Adrenal gland (tissue), 19 donors: Measurements from ENCODE around the gene SLC6A12. TPM values are rescaled to one million over a fixed set of nuclear protein-coding genes. Genes with fewer than 3 reads are reported as not detected.
A peak's percentile ranks its signal among the peaks of the same experiment; 100 is the strongest.

ENCODE experiments used
- DNase-seq, 7 donors: peaks; one replicate each; pipeline ENCODE4 v3.0.0-alpha.2; 2019 to 2020
- H3K27ac ChIP-seq, 5 donors: fragments of 200-600 bp; sonication (generic) in 4 of 5; 1 replicate in 3 of 5; 2 replicates in 2 of 5; pipeline versions ENCODE4 v1.5.1 to v1.8.0; 2016 to 2020; ENCODE audit warnings: mild to moderate bottlenecking in 1 of 5
- H3K27me3 ChIP-seq: fragments of 200-600 bp; 2 replicates; pipeline ENCODE4 v1.8.0; 2021
- H3K36me3 ChIP-seq, 2 donors: fragments of 200-600 bp; replicated peaks in 1 of 2; 1 replicate in 1 of 2; 2 replicates in 1 of 2; pipeline versions ENCODE4 v1.5.1 to v1.8.0; 2018 to 2022
- H3K4me1 ChIP-seq, 2 donors: fragments of 200-600 bp; replicated peaks in 1 of 2; 1 replicate in 1 of 2; 2 replicates in 1 of 2; pipeline versions ENCODE4 v1.5.1 to v1.8.0; 2018 to 2021
- H3K4me3 ChIP-seq, 4 donors: fragments of 200-600 bp; sonication (generic) in 3 of 4; one replicate each; pipeline ENCODE4 v1.5.1; 2016 to 2018
- H3K9me3 ChIP-seq, 3 donors: fragments of 200-600 bp; sonication (generic) in 1 of 3; replicated peaks in 1 of 3; 1 replicate in 2 of 3; 2 replicates in 1 of 3; pipeline versions ENCODE4 v1.5.1 to v1.8.0; 2016 to 2021
- CTCF ChIP-seq, 6 experiments: fragments of 450-650 bp in 4 of 6; fragments of 200-600 bp in 2 of 6; sonication (generic) in 1 of 6; IDR thresholded peaks; 1 replicate in 5 of 6; 2 replicates in 1 of 6; pipeline versions ENCODE4 v1.5.1 to v1.8.0; 2016 to 2021; ENCODE audit warnings: antibody characterized with exemption in 6 of 6, mild to moderate bottlenecking in 2 of 6, moderate library complexity in 1 of 6
- POLR2A ChIP-seq, 2 donors: fragments of 450-650 bp; IDR thresholded peaks; one replicate each; pipeline ENCODE4 v1.6.1; 2017; ENCODE audit warnings: antibody characterized with exemption in 2 of 2, mild to moderate bottlenecking in 2 of 2, moderate library complexity in 1 of 2
- WGBS, 4 donors: extraction: QIAGEN DNeasy Blood & Tissue Kit in 2 of 4; methylation state at CpG; one replicate each; pipeline versions ENCODE4 v1.1.5 to v1.1.7; 2013 to 2017; 5-methylcytosine and 5-hydroxymethylcytosine counted together
- intact Hi-C, 2 donors: fragments of 100-400 bp; cut with DNase I; formaldehyde crosslinking; loops; one replicate each; pipeline versions ENCODE4 v1.14.1 to v1.15.0; 2022 to 2023
- long read RNA-seq, 10 donors: library from polyadenylated mRNA in 3 of 10; unstranded in 2 of 10; stranded (forward) in 1 of 10; transcript quantifications; one replicate each; pipeline ENCODE4 v2.0.0 and lab custom pipeline, GENCODE V29; 2021 to 2026
- polyA plus RNA-seq, 3 donors: library from polyadenylated mRNA; stranded (reverse); fragments of 200-250 nt in 2 of 3; fragments of 350-450 nt in 1 of 3; fragmentation: Illumina TruSeq in 1 of 3; extraction: RNeasy Lipid Tissue Mini Kit (QIAGEN cat#74804) in 1 of 3; gene quantifications; one replicate each; pipeline ENCODE4 v1.2.3, GENCODE V29; 2013 to 2014
- total RNA-seq, 9 donors: library from RNA; depleted of rRNA in 4 of 9; stranded (reverse); fragments of >200 nt in 4 of 9; fragments of 120-200 nt in 1 of 9; fragmentation: NEBNext Ultra II Directional in 1 of 9; extraction: Animal tissue kit (Norgen Biotek cat#: 25700) in 1 of 9; gene quantifications; one replicate each; pipeline versions ENCODE4 v1.1.0 to v1.2.4, GENCODE V29; 2013 to 2023
- donor health status: healthy with polysubstance abuse.
- donor health status: Bipolar disorder and iron deficiency.
- donor health status: DM: yes; HTN: yes; CAD: no.
- donor health status: DM: no; HTN: no; CAD: no.
- donor health status: DM: no; HTN: no; CAD: no.
- donor health status: DM: yes; HTN: yes; CAD: no.

SLC6A12 gene
- total RNA-seq (1 to 10 TPM in 6 of 9 donors, under 1 TPM in 3; 0.33 to 4.3 (median 1.5) TPM), polyA plus RNA-seq (1 to 10 TPM in 1 of 3 donors, under 1 TPM in 2; 0.35 to 2.6 (median 0.57) TPM)
- long read RNA-seq, donor 1: 0 reads
- long read RNA-seq, donor 2: 0 reads
- long read RNA-seq, donor 3: 0 reads
- long read RNA-seq, donor 4: 0 reads
- long read RNA-seq, donor 5, partial matches to known transcripts: 0 of 2 reads
- long read RNA-seq, donor 5, other reads (novel, unspliced or antisense): 2 of 2 reads
- long read RNA-seq, donor 6: 0 reads
- long read RNA-seq, donor 7: 0 reads
- long read RNA-seq, donor 8: 0 reads
- long read RNA-seq, donor 9: 0 reads
- long read RNA-seq, donor 10: 0 reads

GRCh38 chr12:214003-214741 is at the start of gene SLC6A12:
Gene SLC6A12 (minus strand): TSS chr12:214157. CDS start chr12:209986, 4,171 bp downstream.
- Histone ChIP-seq H3K27ac (no peak within 1 kb of the TSS), H3K27me3 (no peaks in the 10 kb centered on the region), H3K9me3 (no peaks in the 10 kb centered on the region), H3K4me1 (no peaks in the 10 kb centered on the region), H3K36me3 (no peaks in the 10 kb centered on the region), H3K4me3 (peak within 1 kb of the TSS in 1 of 4 donors; percentile 0)
- intact Hi-C loops: no loop called here
- peak in 2 of 7 donors; percentile 37 to 45 for DNase-seq
- no peak for TF ChIP-seq CTCF (IDR thresholded peaks at IDR 0.05)
- no peak for TF ChIP-seq POLR2A (IDR thresholded peaks at IDR 0.05)
- 39 to 47% (median 43%) methylated on average over 12 to 14 of the region's 14 CpGs for whole genome bisulfite sequencing, 4 donors

- intact Hi-C loops: no loop called here
- Histone ChIP-seq H3K9me3 (no peaks in the 10 kb centered on the region), H3K36me3 (no peaks in the 10 kb centered on the region), H3K27ac (no peak overlapping the region), H3K4me1 (no peaks in the 10 kb centered on the region), H3K4me3 (no peak overlapping the region), H3K27me3 (peaks cover 6% of the 10 kb centered on the region)
- DNase-seq: no peak
- WGBS, 4 donors: 74 to 79% (median 75%) methylated on average over 9 of the region's 9 CpGs
- TF ChIP-seq CTCF (IDR thresholded peaks at IDR 0.05): no peak
- TF ChIP-seq POLR2A (IDR thresholded peaks at IDR 0.05): no peak
Measured at GRCh38 chr12:263574-263973, 49.6 kb upstream of the SLC6A12 start.

DNA sequence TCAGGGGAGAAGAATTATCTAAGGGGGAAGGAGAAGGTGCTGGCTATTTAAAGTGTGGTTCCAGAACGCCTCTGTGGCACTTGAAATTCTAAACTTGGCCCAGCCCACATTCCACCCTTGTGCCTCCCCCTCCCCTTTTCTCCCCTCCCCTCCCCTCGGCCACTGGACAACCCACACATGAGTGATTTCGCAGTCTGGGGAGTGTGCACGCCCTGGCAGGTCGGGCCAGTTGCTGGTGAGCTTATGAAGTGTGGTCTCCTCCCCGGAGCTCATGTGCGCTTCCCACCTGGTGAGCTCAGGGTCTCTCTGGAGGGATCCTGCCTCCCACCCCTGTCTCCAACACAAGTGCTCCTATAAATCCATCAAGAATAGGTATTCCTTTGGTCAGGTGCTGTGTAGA is 48.9 kb upstream of the SLC6A12 start, which contains the start of gene SLC6A13:
Gene SLC6A13 (minus strand): TSS at position 20 of the 400 bp plus-strand sequence. CDS start 2,784 bp downstream, outside the sequence.
- no peaks in the 10 kb centered on the region for H3K4me1 ChIP-seq
- no peaks in the 10 kb centered on the region for H3K9me3 ChIP-seq
- peaks cover 6% of the 10 kb centered on the region for H3K27me3 ChIP-seq
- TF ChIP-seq POLR2A (IDR thresholded peaks at IDR 0.05): no peak
- no peak for TF ChIP-seq CTCF (IDR thresholded peaks at IDR 0.05)
- no peak for DNase-seq
- intact Hi-C loops: no loop called here
- no peak within 1 kb of the TSS for H3K27ac ChIP-seq
- H3K36me3 ChIP-seq: no peaks in the 10 kb centered on the region
- H3K4me3 ChIP-seq: no peak within 1 kb of the TSS
- 21 to 26% (median 24%) methylated on average over 6 to 7 of the region's 7 CpGs for WGBS, 4 donors

DNA sequence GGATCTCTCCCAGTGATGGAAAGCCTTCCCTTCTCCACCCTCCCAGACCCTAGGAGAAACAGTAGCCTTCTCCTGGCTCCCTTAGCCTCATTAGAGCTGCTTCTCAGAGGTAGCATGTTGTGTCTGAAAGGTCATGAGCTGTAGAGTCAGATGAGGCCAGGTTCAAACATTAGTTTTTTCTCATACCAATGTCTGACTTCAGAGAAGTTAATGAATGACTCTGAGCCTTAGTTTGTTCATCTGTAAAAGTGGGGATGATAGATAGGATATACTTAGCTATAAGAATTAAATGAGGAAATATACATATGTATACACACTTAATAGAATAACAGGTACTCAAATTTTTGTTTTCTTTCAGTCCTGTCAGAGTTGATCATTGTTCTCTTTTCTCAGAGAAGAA is 48.2 kb upstream of the SLC6A12 start:
- no peak overlapping the region for H3K4me3 ChIP-seq
- H3K4me1 ChIP-seq: no peaks in the 10 kb centered on the region
- intact Hi-C loops: no loop called here
- TF ChIP-seq POLR2A (IDR thresholded peaks at IDR 0.05) (no peak), CTCF (IDR thresholded peaks at IDR 0.05) (no peak)
- DNase-seq: no peak
- H3K36me3 ChIP-seq: no peaks in the 10 kb centered on the region
- H3K9me3 ChIP-seq: no peaks in the 10 kb centered on the region
- no peak overlapping the region for H3K27ac ChIP-seq
- peaks cover 6% of the 10 kb centered on the region for H3K27me3 ChIP-seq
